Measurements from ENCODE around the gene GOLM1.
A peak's percentile ranks its signal among the peaks of the same experiment; 100 is the strongest.

DNA sequence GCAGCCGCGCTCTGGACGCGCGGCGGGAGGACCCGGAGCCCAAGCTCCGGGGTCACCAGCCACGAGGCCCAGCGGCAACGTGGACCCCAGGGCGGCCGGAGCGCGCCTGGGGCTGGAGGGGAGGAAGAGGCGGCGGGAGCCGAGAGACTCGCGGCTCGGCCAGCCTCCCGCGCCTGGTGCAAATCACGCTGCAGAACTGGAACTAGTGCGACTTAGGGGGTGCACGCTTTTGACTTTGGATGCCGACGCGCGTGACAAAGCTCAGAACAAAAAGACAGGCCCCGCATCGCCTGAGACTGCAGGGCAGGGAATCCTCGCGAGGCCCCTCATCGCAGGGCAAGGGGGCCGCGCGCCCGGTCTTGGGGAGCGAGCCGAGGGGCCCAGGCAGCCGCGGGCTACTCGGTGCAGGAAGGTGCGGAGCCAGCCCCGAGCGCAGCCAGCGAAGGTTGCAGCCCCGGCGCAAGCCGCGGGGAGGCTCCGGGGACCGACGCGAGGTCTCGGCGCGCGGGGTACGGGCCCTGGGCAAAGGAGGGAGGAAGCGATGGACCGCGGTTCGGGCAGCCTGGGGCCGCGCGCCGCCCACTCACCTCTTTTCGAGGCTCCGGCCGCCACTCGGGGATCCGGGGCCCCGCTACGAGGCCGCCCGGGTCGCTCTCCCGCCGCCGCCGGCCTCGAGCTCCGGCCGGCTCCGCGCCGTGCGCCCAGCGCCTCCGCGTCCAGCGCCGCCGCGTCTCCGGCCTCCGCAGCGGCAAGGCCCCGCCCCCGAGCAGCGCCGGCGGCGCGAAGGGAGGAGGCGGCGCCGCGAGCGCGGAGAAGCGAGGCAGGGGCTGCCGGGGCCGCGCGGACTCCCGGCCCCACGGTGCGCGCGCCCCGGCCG lies at the start of gene GOLM1:
- TF ChIP-seq, protein P1, sequence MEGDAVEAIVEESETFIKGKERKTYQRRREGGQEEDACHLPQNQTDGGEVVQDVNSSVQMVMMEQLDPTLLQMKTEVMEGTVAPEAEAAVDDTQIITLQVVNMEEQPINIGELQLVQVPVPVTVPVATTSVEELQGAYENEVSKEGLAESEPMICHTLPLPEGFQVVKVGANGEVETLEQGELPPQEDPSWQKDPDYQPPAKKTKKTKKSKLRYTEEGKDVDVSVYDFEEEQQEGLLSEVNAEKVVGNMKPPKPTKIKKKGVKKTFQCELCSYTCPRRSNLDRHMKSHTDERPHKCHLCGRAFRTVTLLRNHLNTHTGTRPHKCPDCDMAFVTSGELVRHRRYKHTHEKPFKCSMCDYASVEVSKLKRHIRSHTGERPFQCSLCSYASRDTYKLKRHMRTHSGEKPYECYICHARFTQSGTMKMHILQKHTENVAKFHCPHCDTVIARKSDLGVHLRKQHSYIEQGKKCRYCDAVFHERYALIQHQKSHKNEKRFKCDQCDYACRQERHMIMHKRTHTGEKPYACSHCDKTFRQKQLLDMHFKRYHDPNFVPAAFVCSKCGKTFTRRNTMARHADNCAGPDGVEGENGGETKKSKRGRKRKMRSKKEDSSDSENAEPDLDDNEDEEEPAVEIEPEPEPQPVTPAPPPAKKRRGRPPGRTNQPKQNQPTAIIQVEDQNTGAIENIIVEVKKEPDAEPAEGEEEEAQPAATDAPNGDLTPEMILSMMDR (IDR thresholded peaks at IDR 0.05; ENCODE audit: low read length) = peak; percentile 15
- no peak for TF ChIP-seq EZH2 (optimal IDR thresholded peaks at IDR 0.05; ENCODE audit: low read depth, low read length)
- no peak for TF ChIP-seq EZH2phosphoT487 (IDR thresholded peaks at IDR 0.05; ENCODE audit: low read length)

All from MM.1S (cell line).